Osteocyte (in vitro differentiated cells): ENCODE data around the gene PTPN5. TPM values are rescaled to one million over a fixed set of nuclear protein-coding genes. Genes with fewer than 3 reads are reported as not detected.

Source experiments
- DNase-seq: peaks from one replicate; pipeline ENCODE4 v3.0.0; 2021; ENCODE audit warnings: mixed read lengths; ENCODE audit not compliant: unreplicated experiment; ENCODE audit errors: extremely low spot score
- H3K27ac Mint-ChIP-seq: one replicate; pipeline ENCODE4 v1.8.0; 2021; ENCODE audit warnings: mild to moderate bottlenecking, mixed read lengths; ENCODE audit not compliant: unreplicated experiment
- H3K27me3 Mint-ChIP-seq: one replicate; pipeline ENCODE4 v1.8.0; 2021; ENCODE audit warnings: mixed read lengths; ENCODE audit not compliant: unreplicated experiment
- H3K36me3 Mint-ChIP-seq: one replicate; pipeline ENCODE4 v1.8.0; 2021; ENCODE audit warnings: mixed read lengths; ENCODE audit not compliant: unreplicated experiment
- H3K4me1 Mint-ChIP-seq: one replicate; pipeline ENCODE4 v1.8.0; 2021; ENCODE audit warnings: mixed read lengths; ENCODE audit not compliant: unreplicated experiment
- H3K4me3 Mint-ChIP-seq: one replicate; pipeline ENCODE4 v1.8.0; 2021; ENCODE audit warnings: mild to moderate bottlenecking, moderate library complexity, mixed read lengths; ENCODE audit not compliant: unreplicated experiment
- H3K9me3 Mint-ChIP-seq: one replicate; pipeline ENCODE4 v1.8.0; 2021; ENCODE audit warnings: mixed read lengths; ENCODE audit not compliant: unreplicated experiment
- total RNA-seq: library from RNA; stranded (reverse); gene quantifications from 2 replicates; pipeline ENCODE4 v1.2.1, GENCODE V29; 2021
- TF ChIP-seq, protein P1 (sequence below): fragments of 200-600 bp; sonication (generic); IDR thresholded peaks from 2 replicates; pipeline ENCODE4 v1.5.0; 2021; ENCODE audit warnings: antibody characterized with exemption, mild to moderate bottlenecking, moderate library complexity

PTPN5 gene
- total RNA-seq, 1 donor from 2014 or later: not detected

DNA sequence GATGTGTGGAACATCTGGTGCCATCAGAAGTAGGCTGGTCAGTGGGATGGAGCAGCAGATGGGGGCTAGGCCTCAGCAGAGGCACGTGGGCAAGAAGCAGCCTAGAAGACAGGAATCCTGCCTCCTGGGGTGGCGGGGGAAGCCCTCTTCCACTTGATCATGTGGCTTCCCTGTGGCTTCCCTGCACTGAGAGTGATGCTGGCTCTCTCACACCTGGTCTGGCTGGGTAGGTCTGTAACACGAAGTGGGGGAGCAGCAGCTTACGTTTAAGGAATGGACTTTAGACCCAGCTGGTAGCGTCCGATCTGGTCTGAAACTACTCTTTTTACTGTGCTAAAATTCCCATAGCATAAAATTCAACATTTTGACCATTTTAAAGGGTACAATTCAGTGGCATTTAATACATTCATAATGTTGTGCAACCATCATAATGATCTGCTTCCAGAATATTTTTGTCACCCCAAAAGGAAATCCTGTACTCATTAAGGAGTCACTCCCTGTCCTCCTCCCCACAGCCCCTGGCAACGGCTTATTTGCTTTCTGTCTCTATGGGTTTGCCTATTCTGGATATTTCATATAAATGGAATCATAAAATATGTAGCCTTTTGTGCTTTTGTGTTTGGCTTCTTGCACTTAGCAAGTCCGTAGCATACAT, 21.7 kb downstream of the PTPN5 start:
- peaks cover 7% of the 10 kb centered on the region for H3K27me3 Mint-ChIP-seq
- H3K9me3 Mint-ChIP-seq: no peaks in the 10 kb centered on the region
- H3K4me3 Mint-ChIP-seq: no peak overlapping the region
- H3K27ac Mint-ChIP-seq: no peak overlapping the region
- TF ChIP-seq, protein P1, sequence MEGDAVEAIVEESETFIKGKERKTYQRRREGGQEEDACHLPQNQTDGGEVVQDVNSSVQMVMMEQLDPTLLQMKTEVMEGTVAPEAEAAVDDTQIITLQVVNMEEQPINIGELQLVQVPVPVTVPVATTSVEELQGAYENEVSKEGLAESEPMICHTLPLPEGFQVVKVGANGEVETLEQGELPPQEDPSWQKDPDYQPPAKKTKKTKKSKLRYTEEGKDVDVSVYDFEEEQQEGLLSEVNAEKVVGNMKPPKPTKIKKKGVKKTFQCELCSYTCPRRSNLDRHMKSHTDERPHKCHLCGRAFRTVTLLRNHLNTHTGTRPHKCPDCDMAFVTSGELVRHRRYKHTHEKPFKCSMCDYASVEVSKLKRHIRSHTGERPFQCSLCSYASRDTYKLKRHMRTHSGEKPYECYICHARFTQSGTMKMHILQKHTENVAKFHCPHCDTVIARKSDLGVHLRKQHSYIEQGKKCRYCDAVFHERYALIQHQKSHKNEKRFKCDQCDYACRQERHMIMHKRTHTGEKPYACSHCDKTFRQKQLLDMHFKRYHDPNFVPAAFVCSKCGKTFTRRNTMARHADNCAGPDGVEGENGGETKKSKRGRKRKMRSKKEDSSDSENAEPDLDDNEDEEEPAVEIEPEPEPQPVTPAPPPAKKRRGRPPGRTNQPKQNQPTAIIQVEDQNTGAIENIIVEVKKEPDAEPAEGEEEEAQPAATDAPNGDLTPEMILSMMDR: no peak
- H3K4me1 Mint-ChIP-seq: no peaks in the 10 kb centered on the region
- no peak for DNase-seq
- no peaks in the 10 kb centered on the region for H3K36me3 Mint-ChIP-seq

GRCh38 chr11:18768978-18769377, 22.6 kb downstream of the PTPN5 start:
- H3K27ac Mint-ChIP-seq: no peak overlapping the region
- peaks cover 2% of the 10 kb centered on the region for H3K4me1 Mint-ChIP-seq
- no peak for DNase-seq
- H3K9me3 Mint-ChIP-seq: no peaks in the 10 kb centered on the region
- H3K36me3 Mint-ChIP-seq: no peaks in the 10 kb centered on the region
- no peak overlapping the region for H3K4me3 Mint-ChIP-seq
- peaks cover 7% of the 10 kb centered on the region for H3K27me3 Mint-ChIP-seq
- TF ChIP-seq, protein P1: no peak

GRCh38 chr11:18768472-18768901, 23.1 kb downstream of the PTPN5 start:
- Mint-ChIP-seq H3K36me3 (no peaks in the 10 kb centered on the region), H3K27me3 (peaks cover 7% of the 10 kb centered on the region), H3K27ac (no peak overlapping the region), H3K9me3 (no peaks in the 10 kb centered on the region), H3K4me1 (peaks cover 4% of the 10 kb centered on the region), H3K4me3 (no peak overlapping the region)
- TF ChIP-seq, protein P1: no peak
- DNase-seq: no peak

DNA sequence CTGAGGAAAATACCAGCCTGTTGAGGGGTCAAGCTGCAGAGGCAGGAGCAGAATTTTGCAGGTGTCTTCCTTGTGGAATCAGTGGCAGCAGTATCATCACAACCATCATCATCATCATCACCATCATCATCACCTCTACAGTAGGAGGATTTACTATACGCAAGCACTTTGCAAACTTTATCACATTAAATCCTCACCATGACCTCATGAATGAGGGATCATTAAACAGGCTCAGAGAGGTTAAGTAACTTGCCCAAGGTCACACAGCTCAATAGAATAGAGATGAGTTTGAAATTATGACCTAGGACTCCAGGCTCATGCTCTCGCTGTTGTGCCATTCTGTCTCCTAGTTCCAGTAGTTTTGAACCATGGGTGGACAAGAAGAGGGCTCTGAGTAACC, 25.6 kb downstream of the PTPN5 start:
- no peak for DNase-seq
- Mint-ChIP-seq H3K27ac (no peak overlapping the region), H3K27me3 (no peaks in the 10 kb centered on the region), H3K4me3 (no peak overlapping the region), H3K4me1 (peaks cover 4% of the 10 kb centered on the region), H3K36me3 (no peaks in the 10 kb centered on the region), H3K9me3 (no peaks in the 10 kb centered on the region)
- TF ChIP-seq, protein P1: no peak

DNA sequence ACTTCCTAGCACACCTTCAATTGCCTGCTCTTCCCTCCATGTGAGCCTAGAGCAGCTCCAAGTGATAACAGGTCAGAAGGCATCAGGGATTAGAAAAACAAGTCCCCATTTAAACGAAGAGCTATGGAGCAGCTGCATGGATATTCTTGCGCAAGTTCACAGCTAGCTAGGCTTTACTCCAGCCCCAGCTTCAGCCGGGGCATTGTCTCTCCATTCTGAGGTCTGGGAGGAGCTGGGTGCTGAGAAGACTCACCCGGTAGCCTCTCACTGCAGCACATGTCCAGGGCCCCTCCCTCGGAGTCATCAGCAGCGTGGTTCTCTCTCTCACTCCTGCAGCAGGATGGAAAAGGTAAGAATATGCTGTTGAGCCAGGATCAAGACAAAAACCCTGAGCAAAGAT, 26.0 kb downstream of the PTPN5 start:
- Mint-ChIP-seq H3K27me3 (no peaks in the 10 kb centered on the region), H3K36me3 (no peaks in the 10 kb centered on the region), H3K9me3 (no peaks in the 10 kb centered on the region), H3K4me3 (no peak overlapping the region), H3K4me1 (peaks cover 4% of the 10 kb centered on the region), H3K27ac (no peak overlapping the region)
- TF ChIP-seq, protein P1: no peak
- no peak for DNase-seq
